GM12891 (cell line): Measurements from ENCODE around the gene FAM83F.

Experiments used
- PAX5 ChIP-seq: IDR thresholded peaks from 2 replicates; pipeline ENCODE4 v1.6.1; 2011; ENCODE audit warnings: low read length, moderate library complexity, mild to moderate bottlenecking; ENCODE audit not compliant: insufficient read depth, severe bottlenecking
- POLR2A ChIP-seq: IDR thresholded peaks from 2 replicates; pipeline ENCODE4 v1.6.1; 2011; ENCODE audit warnings: low read depth, low read length, control low read depth
- POLR2AphosphoS5 ChIP-seq: IDR thresholded peaks from 2 replicates; pipeline ENCODE4 v1.6.1; 2011; ENCODE audit warnings: low read depth, low read length, control low read depth
- POU2F2 ChIP-seq: IDR thresholded peaks from 2 replicates; pipeline ENCODE4 v1.6.1; 2011; ENCODE audit warnings: low read depth, mild to moderate bottlenecking, control low read depth, low read length, moderate library complexity
- TAF1 ChIP-seq: IDR thresholded peaks from 2 replicates; pipeline ENCODE4 v1.6.1; 2011; ENCODE audit warnings: low read depth, low read length, control low read depth

- TF ChIP-seq POLR2AphosphoS5 (no peak; the same call in 1 of the 2 replicates), POLR2A (peak; percentile 77), TAF1 (peak; percentile 49; the same call in 1 of the 2 replicates), PAX5 (peak; percentile 79), POU2F2 (no peak)
These were observed 50.4 kb downstream of the FAM83F start for GRCh38 chr22:40044870-40045834.
